ENCODE data around the gene GREB1L.
"Not testable (repeated sequence)": the region's sequence is repeated elsewhere in the genome, so short reads cannot be mapped to it uniquely, and the experiment has no call there.

GREB1L gene

DNA sequence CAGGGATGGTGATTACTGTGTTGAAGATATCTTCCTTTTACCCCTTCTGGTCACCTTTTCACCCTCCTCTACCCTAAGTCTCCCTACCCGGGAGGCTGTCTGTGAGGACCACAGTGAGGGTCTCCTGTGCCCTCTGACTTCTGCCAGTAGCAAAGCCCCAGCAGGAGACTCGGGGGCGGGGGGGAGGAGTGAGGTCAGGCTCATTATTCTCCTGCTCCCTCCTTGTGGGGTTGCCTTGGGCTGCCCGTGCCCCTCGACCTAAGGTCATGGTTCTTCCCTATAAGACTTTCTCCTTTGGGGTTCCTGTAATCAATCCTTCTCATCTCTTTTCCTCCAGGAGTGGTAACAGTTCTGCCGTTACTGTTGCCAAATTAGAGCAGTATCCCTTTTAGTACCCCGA, 65.5 kb downstream of the GREB1L start:
- no peak for DNase-seq (ENCODE audit: low read depth)

DNA sequence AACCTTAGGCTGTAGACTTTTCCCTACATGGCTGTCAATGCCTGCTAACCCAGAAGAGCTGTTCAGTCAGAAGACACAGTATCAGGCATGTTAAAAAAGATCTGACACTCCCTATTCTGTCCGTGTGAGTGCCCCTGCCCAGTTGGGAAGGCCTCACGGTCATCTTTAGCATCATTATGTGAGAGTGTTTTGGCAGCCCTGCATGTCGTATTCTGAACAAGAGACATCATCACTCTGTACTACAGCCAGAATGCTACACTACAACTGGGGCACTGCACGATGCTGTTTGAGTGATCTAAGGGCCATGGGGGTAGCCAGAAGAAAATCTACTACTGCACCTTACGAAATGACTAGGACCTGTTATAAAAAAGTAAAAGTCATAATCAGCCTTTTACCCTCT, 67.2 kb downstream of the GREB1L start:
- no peak for DNase-seq (ENCODE audit: low read depth)

DNA sequence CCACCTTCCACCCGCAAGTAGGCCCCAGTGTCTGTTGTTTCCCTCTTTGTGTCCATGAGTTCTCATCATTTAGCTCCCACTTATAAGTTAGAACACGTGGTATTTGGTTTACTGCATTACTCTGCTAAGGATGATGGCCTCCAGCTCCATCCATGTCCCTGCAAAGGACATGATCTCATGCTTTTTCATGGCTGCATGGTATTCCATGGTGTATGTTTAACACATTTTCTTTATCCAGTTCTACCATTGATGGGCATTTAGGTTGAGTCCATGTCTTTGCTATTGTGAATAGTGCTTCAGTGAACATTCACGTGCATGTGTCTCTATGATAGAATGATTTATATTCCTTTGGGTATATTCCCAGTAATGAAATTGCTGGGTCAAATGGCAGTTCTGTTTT, 69.9 kb downstream of the GREB1L start:
- DNase-seq (ENCODE audit: low read depth) = not testable (repeated sequence)

GRCh38 chr18:21313576-21313975, 71.5 kb downstream of the GREB1L start:
- no peak for DNase-seq (ENCODE audit: low read depth)

- DNase-seq (ENCODE audit: low read depth) = no peak
Measured at GRCh38 chr18:21314724-21315123, 72.7 kb downstream of the GREB1L start.

DNA sequence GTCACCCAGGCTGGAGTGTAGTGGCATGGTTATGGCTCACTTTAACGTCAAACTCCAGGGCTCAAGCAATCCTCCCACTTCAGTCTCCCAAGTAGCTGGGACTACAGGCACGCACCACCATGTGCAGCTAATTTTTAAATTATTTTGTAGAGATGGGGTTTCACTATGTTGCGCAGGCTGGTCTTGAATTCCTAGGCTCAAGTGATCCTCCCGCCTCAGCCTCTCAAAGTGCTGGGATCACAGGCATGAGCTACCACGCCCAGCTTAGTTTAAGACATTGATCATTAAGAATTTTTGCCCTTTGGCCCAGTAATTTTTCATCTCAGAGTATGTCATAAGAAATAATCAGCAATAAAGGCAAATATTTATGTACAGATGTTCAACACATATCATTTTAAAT, 73.1 kb downstream of the GREB1L start:
- DNase-seq (ENCODE audit: low read depth) = not testable (repeated sequence)

GRCh38 chr18:21315741-21316197, 73.7 kb downstream of the GREB1L start:
- no peak for DNase-seq (ENCODE audit: low read depth)

GRCh38 chr18:21316296-21316695, 74.3 kb downstream of the GREB1L start:
- no peak for DNase-seq (ENCODE audit: low read depth)

DNA sequence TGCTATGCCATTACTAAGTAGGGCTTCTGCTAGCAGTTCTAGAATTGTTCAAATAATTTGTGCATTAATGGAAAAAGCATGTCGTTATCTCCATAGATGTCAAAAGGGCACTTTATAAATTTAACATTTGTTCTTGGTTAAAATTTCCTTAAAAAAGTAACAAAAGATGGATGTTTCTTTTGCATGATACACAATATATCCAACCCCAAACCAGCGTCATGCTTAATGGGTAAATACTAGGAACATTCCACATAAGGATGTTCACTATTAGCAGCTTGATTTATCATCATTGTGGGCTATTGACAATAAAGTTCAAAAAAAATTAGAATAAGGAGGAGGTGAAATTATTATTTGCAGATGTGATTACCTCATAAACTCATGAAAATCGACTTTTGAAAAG, 79.7 kb downstream of the GREB1L start:
- DNase-seq (ENCODE audit: low read depth) = no peak

- no peak for DNase-seq (ENCODE audit: low read depth)
Measured at GRCh38 chr18:21327101-21327500, 85.1 kb downstream of the GREB1L start.

- DNase-seq (ENCODE audit: low read depth) = peak; percentile 56
Measured at GRCh38 chr18:21330122-21330701, 88.2 kb downstream of the GREB1L start.

GRCh38 chr18:21331065-21331464, 89.0 kb downstream of the GREB1L start:
- DNase-seq (ENCODE audit: low read depth) = no peak

DNA sequence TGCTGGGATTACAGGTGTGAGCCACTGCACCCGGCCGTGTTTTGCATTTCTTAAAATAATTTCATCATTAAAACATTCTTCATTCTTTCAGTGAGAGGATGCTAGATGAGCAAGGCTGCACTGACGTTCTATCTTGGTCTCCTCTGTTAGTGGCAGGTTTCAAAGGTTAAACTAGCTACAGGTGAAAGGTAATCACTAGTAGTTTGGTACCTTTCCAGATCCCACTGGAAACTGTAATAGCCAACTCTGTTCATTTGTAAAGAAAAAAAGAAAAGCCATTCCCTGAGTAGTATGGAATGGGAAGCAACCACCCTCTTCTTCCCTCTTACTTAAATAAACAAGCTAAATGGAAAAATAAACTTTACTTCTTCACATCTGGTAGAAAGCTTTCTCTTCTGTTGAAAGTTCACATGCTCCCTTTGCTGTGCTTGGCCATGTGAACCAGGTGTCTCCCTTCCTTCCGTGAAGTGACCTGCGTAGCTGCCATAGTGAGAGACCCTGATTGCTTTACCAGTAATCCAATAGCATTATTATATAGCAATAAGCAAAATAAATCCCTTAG, 94.0 kb downstream of the GREB1L start:
- no peak for DNase-seq (ENCODE audit: low read depth)

DNA sequence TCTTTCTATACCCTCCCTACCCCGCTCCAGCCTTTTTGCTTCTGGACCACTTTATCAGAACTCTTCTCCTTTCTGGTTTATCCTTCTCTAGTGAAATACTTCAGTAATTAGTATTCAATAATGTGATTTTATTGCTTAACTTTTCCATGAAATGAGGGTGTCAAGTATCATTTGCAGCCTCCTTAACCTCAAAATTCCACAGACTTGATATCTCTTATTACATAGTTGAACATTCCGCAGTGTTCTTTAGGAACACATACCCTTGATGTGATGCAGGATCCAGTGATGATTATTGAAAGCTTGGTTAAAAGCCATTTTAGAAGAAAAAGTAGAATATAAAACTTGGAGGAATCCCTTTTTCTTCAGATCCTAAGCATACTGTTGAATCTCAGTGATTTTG, 94.8 kb downstream of the GREB1L start:
- DNase-seq (ENCODE audit: low read depth) = no peak

DNA sequence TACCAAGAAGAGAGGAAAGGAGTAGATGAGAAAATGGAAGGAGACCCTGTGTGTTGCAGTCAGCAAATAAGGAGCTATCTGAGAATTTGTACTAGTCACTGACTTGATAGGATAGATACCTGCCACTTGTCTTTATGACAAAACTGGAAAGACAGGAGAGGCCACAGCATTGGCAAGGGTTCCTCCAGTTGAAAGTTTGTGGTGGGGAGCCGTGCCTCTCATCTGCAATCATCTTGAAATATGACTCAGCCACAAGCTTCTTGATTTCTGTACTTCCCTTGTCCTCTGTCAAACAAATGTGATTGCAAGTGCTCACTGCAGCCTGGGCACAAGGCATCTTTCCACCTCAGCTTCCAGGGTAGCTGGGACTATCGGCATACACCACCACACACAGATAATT, 99.1 kb downstream of the GREB1L start:
- no peak for DNase-seq (ENCODE audit: low read depth)

DNA sequence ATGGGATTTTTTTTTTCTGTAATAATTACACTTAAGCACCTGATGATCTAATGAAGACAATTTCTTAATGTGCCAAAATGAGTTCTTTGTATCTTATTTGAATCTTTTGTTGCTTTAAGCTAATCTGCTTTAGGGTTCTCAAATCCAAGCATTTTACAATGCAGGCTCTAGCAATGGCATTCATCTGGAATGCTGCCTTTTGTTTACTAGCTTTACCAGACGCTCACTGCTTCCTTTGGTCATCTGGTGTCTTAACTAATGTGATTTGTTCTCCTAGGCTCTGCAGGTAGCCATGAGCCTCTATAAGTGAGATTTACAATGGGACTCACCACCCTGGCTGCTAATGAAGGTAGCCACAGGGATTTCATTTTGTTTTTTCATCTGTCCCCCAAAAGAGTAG, 100.3 kb downstream of the GREB1L start:
- no peak for DNase-seq (ENCODE audit: low read depth)

- no peak for DNase-seq (ENCODE audit: low read depth)
Measured at GRCh38 chr18:21344860-21345259, 102.8 kb downstream of the GREB1L start.

DNA sequence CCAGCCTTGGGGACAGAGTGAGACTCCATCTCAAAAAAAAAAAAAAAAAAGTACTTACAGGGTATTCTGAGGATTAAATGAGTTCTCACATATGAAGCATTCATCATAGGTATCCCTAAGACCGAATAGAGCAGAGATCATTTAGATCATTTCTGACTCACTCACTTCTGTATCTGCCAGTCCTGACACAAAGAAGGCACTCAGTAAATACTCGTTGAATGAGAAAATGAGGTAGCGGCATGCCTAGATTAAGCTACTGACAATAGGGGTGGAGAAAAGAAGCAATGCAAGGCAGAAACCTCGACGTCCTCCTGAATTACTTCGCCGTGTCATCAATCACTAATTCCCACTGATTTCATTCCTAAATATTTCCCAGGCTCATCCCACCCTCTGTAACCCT, 103.8 kb downstream of the GREB1L start:
- DNase-seq (ENCODE audit: low read depth) = no peak

DNA sequence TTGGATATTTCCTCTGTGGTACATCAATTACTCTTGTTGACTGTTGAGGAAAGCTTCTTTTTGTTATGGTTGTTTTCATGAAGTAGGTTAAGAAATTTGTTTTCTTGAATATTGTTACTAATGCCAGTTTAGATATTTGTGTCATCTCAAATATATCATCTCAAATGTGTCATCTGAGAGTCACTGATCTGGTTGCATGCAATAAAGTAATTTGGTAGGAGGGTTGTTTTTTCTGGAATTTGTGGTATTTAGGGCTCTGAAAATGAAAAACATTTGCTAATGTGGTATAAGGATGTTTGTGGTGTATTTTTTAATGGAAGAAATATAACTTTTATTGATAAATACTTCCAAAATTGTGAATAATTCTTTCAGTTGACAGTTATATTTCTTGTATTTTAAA, 117.7 kb downstream of the GREB1L start:
- peak; percentile 1 for DNase-seq (ENCODE audit: low read depth)

DNA sequence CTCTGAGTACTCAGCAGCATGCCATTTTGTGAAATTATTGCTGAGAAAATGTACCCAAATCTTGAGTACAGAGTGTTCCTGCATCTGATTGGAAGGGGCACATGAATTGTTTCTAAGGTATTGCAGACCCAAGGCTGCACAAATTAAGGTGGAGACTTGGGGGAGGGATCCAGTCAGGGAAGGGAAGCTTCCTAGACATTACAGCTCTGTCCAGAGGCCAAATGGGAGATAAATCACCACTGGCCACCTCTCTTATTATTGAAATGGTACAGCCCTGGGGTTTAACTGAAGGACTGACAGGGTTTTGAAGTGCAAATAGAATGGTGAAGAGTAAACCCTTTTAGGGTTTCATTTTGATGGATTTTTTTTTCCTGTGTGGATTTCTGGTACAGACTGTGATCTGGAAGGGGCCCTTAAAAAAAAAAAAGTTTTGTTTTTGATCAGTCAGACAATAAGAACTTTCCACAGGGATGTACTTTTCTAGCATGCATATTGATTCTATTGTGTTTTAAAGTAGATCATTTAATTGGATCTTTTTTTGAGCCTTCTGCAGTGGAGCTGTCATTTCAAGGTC, 119.4 kb downstream of the GREB1L start:
- no peak for DNase-seq (ENCODE audit: low read depth)

DNA sequence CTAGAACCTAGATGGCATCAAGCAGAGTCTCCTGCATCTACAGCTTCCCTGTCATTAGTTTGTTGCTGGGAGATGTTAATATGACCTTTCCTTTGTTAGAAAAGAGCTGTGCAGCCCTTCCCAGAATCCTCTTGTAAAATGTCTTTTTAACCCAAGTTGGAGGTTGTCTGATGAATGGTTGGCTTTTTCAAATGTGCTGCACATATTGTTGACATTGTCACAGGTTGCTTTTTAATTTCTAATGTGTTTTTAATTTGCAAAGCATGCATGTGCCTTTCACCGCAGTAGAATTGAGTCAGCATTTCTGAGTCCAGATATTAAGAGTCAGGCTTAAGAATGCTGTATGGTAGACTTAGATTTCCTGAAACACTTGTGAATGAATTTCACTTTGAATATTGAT, 120.8 kb downstream of the GREB1L start:
- DNase-seq (ENCODE audit: low read depth) = no peak

- no peak for DNase-seq (ENCODE audit: low read depth)
Measured at GRCh38 chr18:21363348-21363747, 121.3 kb downstream of the GREB1L start.

- no peak for DNase-seq (ENCODE audit: low read depth)
Measured at GRCh38 chr18:21364471-21364870, 122.4 kb downstream of the GREB1L start.

GRCh38 chr18:21366896-21367295, 124.9 kb downstream of the GREB1L start:
- DNase-seq (ENCODE audit: low read depth) = no peak

All from HS-27A (cell line).